Measurements from ENCODE around the gene CYP4X1. TPM values are rescaled to one million over a fixed set of nuclear protein-coding genes. Genes with fewer than 3 reads are reported as not detected.

The CYP4X1 gene
- total and polyA plus RNA-seq, 9 of the 15 experiments (the other 6 are each of a cell fraction or from before 2014, with no cell fraction given), result 0.03 to 0.17 (median 0.06) TPM; not detected in 6

GRCh38 chr1:47031585-47031984 is 8.1 kb downstream of the CYP4X1 start (continued):
- TF ChIP-seq ZNF398 (CRISPR knock-in tag; IDR thresholded peaks at IDR 0.05), result no peak
- no peak for TF ChIP-seq KDM4B (IDR thresholded peaks at IDR 0.05; ENCODE audit: borderline replicate concordance in 2 of 2, low read depth in 1 of 2)
- TF ChIP-seq FOXK1 (CRISPR knock-in tag; IDR thresholded peaks at IDR 0.05; ENCODE audit: borderline replicate concordance), result no peak

GRCh38 chr1:47036764-47037163 is 13.3 kb downstream of the CYP4X1 start:
- ChIA-PET CTCF (ENCODE audit: low intra/inter-chr PET ratio) (interaction anchor here (0.7 kb wide), 1 partner anchor 1492 kb away, joined by 4 read pairs; no protein-coding TSS in a partner anchor), POLR2A (interaction anchor here (1.3 to 1.7 kb wide), 2 partner anchors 9 to 11 kb away, joined by 3 to 4 read pairs; no protein-coding TSS in a partner anchor)
- no peaks in the 10 kb centered on the region for H3K36me3 ChIP-seq (ENCODE audit: control insufficient read depth, insufficient read depth, low read length)
- H3K27me3 ChIP-seq (ENCODE audit: control insufficient read depth in 2 of 2, insufficient read depth in 2 of 2, low read length in 2 of 2), result peaks cover 0 to 9% of the 10 kb centered on the region in 2 experiments; a peak in 2 of 5 replicates
- 0% methylated on average over 1 of the region's 1 CpG for WGBS (ENCODE audit: insufficient coverage, low coverage, missing lambda C conversion rate)
- no peaks in the 10 kb centered on the region for H4K20me1 ChIP-seq (replicated peaks; ENCODE audit: control insufficient read depth, insufficient read depth, low read length)
- no peaks in the 10 kb centered on the region for H3K9me1 ChIP-seq (ENCODE audit: control insufficient read depth, insufficient read depth, low read length)
- no peaks in the 10 kb centered on the region for H3K9me3 ChIP-seq (replicated peaks; ENCODE audit: control insufficient read depth, insufficient read depth, low read depth, low read length)
- FAIRE-seq (no peak), DNase-seq (ENCODE audit: extremely low read depth in 1 of 4, low spot score in 3 of 4) (no peak), ATAC-seq (no peak)
- no peaks in the 10 kb centered on the region for H3K4me1 ChIP-seq (replicated peaks in 1 of 2; ENCODE audit: control insufficient read depth in 2 of 2, insufficient read depth in 2 of 2, low read length in 2 of 2)
- no peak overlapping the region for H2AFZ ChIP-seq (ENCODE audit: low read depth, low read length)
- H3K4me2 ChIP-seq (ENCODE audit: insufficient read depth, low read length), result no peak overlapping the region
- H3K4me3 ChIP-seq, result no peak overlapping the region
- no peak overlapping the region for H3K27ac ChIP-seq (ENCODE audit: extremely low read depth, low read depth, low read length)
- no peak overlapping the region for H3K9ac ChIP-seq (ENCODE audit: insufficient read depth in 1 of 2, low read depth in 2 of 2, low read length in 2 of 2)
- BruUV-seq (replicated peaks), result no TSS peak
- H3K79me2 ChIP-seq (ENCODE audit: control insufficient read depth, insufficient read depth, low read length), result no peaks in the 10 kb centered on the region
- intact Hi-C loops (cut with micrococcal nuclease) (no loop called here), in situ Hi-C loops (cut with MboI) (no loop called here)
- no peak for TF ChIP-seq ZNF408 (CRISPR knock-in tag; IDR thresholded peaks at IDR 0.05; ENCODE audit: low read depth)
- no peak for TF ChIP-seq NR2C1 (IDR thresholded peaks at IDR 0.05)
- no peak for TF ChIP-seq NR2C1 (tag; IDR thresholded peaks at IDR 0.05)
- TF ChIP-seq NFIX (CRISPR knock-in tag; IDR thresholded peaks at IDR 0.05; ENCODE audit: low read depth), result no peak
- TF ChIP-seq ZNF253 (CRISPR knock-in tag; conservative IDR thresholded peaks at IDR 0.05), result no peak
- no peak for TF ChIP-seq ZNF740 (CRISPR knock-in tag; IDR thresholded peaks at IDR 0.05)
- TF ChIP-seq ZNF740 (tag; IDR thresholded peaks at IDR 0.05), result no peak
- no peak for TF ChIP-seq GABPB1 (CRISPR knock-in tag; IDR thresholded peaks at IDR 0.05)
- no peak for TF ChIP-seq ZNF197 (CRISPR knock-in tag; IDR thresholded peaks at IDR 0.05; ENCODE audit: low read depth)
- no peak for TF ChIP-seq ILF3 (IDR thresholded peaks at IDR 0.05; ENCODE audit: borderline replicate concordance)
- no peak for TF ChIP-seq E2F3 (CRISPR knock-in tag; IDR thresholded peaks at IDR 0.05)
- no peak for TF ChIP-seq ADNP (tag; IDR thresholded peaks at IDR 0.05)
- TF ChIP-seq GABPA (tag; conservative IDR thresholded peaks at IDR 0.05; ENCODE audit: low read depth), result no peak
- TF ChIP-seq CBX5 (IDR thresholded peaks at IDR 0.05; ENCODE audit: borderline replicate concordance, low read depth), result no peak
- no peak for TF ChIP-seq ZSCAN32 (CRISPR knock-in tag; IDR thresholded peaks at IDR 0.05)
- TF ChIP-seq ZNF76 (CRISPR knock-in tag; IDR thresholded peaks at IDR 0.05; ENCODE audit: borderline replicate concordance), result no peak
